ENCODE measurements around the gene ENPP5.
"Not testable (repeated sequence)": the region's sequence is repeated elsewhere in the genome, so short reads cannot be mapped to it uniquely, and the experiment has no call there.

ENPP5 gene

GRCh38 chr6:46129629-46130511 lies 40.9 kb downstream of the ENPP5 start, which contains the start of gene ENPP4:
TSS of gene ENPP4 (plus strand) at chr6:46129989. CDS start at chr6:46139584, 9,595 bp downstream.
- ChIA-PET CTCF (interaction anchor here (0.6 kb wide), 1 partner anchor 820 kb away, joined by 3 read pairs; no protein-coding TSS in a partner anchor), POLR2A (interaction anchor here (0.6 to 1.6 kb wide), 8 partner anchors 9 to 55 kb away, joined by 3 to 10 read pairs (median 4); partner anchors contain the start of gene ENPP5)
- peak; percentile 97 for DNase-seq (ENCODE audit: extremely low spot score)
- TF ChIP-seq SP1 (IDR thresholded peaks at IDR 0.05): no peak
- no peak for TF ChIP-seq PKNOX1 (IDR thresholded peaks at IDR 0.05)
- no peak for TF ChIP-seq FOXM1 (IDR thresholded peaks at IDR 0.05; ENCODE audit: borderline replicate concordance)
- TF ChIP-seq SUZ12 (IDR thresholded peaks at IDR 0.05): no peak
- TF ChIP-seq TARDBP (IDR thresholded peaks at IDR 0.05): no peak
- peak; percentile 78 for TF ChIP-seq L3MBTL2 (conservative IDR thresholded peaks at IDR 0.05)
- TF ChIP-seq ARNT (IDR thresholded peaks at IDR 0.05): no peak

GRCh38 chr6:46129291-46129628 lies 41.5 kb downstream of the ENPP5 start:
- CTCF ChIA-PET: interaction anchor here (1.2 kb wide), 1 partner anchor 39 kb away, joined by 3 read pairs; no protein-coding TSS in a partner anchor
- POLR2A ChIA-PET: interaction anchor here (0.9 to 1.6 kb wide), 7 partner anchors 10 to 56 kb away, joined by 3 to 10 read pairs (median 4); partner anchors contain the start of gene ENPP5
- TF ChIP-seq FOXA1 (IDR thresholded peaks at IDR 0.05) (no peak), PKNOX1 (IDR thresholded peaks at IDR 0.05) (no peak), BHLHE40 (IDR thresholded peaks at IDR 0.05; ENCODE audit: borderline replicate concordance) (no peak), TARDBP (IDR thresholded peaks at IDR 0.05) (no peak), ZNF384 (IDR thresholded peaks at IDR 0.05) (no peak), NFRKB (IDR thresholded peaks at IDR 0.05) (no peak)
- DNase-seq (ENCODE audit: extremely low spot score): no peak

- TF ChIP-seq HDGF (IDR thresholded peaks at IDR 0.05; ENCODE audit: borderline replicate concordance): no peak
- no peak for TF ChIP-seq ARNT (IDR thresholded peaks at IDR 0.05)
- no peak for DNase-seq (ENCODE audit: extremely low spot score)
- ChIA-PET POLR2A (interaction anchor here (1.5 kb wide), 1 partner anchor 35 kb away, joined by 3 read pairs; no protein-coding TSS in a partner anchor), CTCF (interaction anchor here (1.2 kb wide), 1 partner anchor 38 kb away, joined by 3 read pairs; no protein-coding TSS in a partner anchor)
Observed at GRCh38 chr6:46128476-46128875, 42.3 kb downstream of the ENPP5 start.

- POLR2A ChIA-PET; CTCF ChIA-PET; DNase-seq (ENCODE audit: extremely low spot score): not testable (repeated sequence)
Observed at GRCh38 chr6:46119679-46120078, 51.1 kb downstream of the ENPP5 start.

GRCh38 chr6:46118836-46119235 lies 51.9 kb downstream of the ENPP5 start:
- no peak for DNase-seq (ENCODE audit: extremely low spot score)
- CTCF ChIA-PET: no interaction called here
- no peak for TF ChIP-seq L3MBTL2 (conservative IDR thresholded peaks at IDR 0.05)
- no peak for TF ChIP-seq TARDBP (IDR thresholded peaks at IDR 0.05)
- POLR2A ChIA-PET: no interaction called here

- ChIA-PET CTCF (no interaction called here), POLR2A (no interaction called here)
- no peak for TF ChIP-seq FOXA1 (IDR thresholded peaks at IDR 0.05)
- TF ChIP-seq NFRKB (IDR thresholded peaks at IDR 0.05): no peak
- no peak for TF ChIP-seq TARDBP (IDR thresholded peaks at IDR 0.05)
- no peak for TF ChIP-seq ZNF384 (IDR thresholded peaks at IDR 0.05)
- no peak for TF ChIP-seq FOXM1 (IDR thresholded peaks at IDR 0.05; ENCODE audit: borderline replicate concordance)
- no peak for TF ChIP-seq PKNOX1 (IDR thresholded peaks at IDR 0.05)
- no peak for TF ChIP-seq LEF1 (IDR thresholded peaks at IDR 0.05; ENCODE audit: borderline replicate concordance)
- no peak for TF ChIP-seq SP1 (IDR thresholded peaks at IDR 0.05)
- TF ChIP-seq CTBP1 (IDR thresholded peaks at IDR 0.05; ENCODE audit: borderline replicate concordance): no peak
- no peak for TF ChIP-seq ELF4 (IDR thresholded peaks at IDR 0.05)
- TF ChIP-seq FOXK2 (IDR thresholded peaks at IDR 0.05): no peak
- TF ChIP-seq HDGF (IDR thresholded peaks at IDR 0.05; ENCODE audit: borderline replicate concordance): no peak
- no peak for TF ChIP-seq SUZ12 (IDR thresholded peaks at IDR 0.05)
- TF ChIP-seq ARNT (IDR thresholded peaks at IDR 0.05): no peak
- no peak for DNase-seq (ENCODE audit: extremely low spot score)
Observed at GRCh38 chr6:46118157-46118556, 52.6 kb downstream of the ENPP5 start.

- TF ChIP-seq HDGF (IDR thresholded peaks at IDR 0.05; ENCODE audit: borderline replicate concordance) (no peak), FOXA1 (IDR thresholded peaks at IDR 0.05) (no peak), LEF1 (IDR thresholded peaks at IDR 0.05; ENCODE audit: borderline replicate concordance) (no peak), SUZ12 (IDR thresholded peaks at IDR 0.05) (no peak), CTBP1 (IDR thresholded peaks at IDR 0.05; ENCODE audit: borderline replicate concordance) (no peak), NFRKB (IDR thresholded peaks at IDR 0.05) (no peak), BHLHE40 (IDR thresholded peaks at IDR 0.05; ENCODE audit: borderline replicate concordance) (no peak), ARNT (IDR thresholded peaks at IDR 0.05) (no peak), FOXK2 (IDR thresholded peaks at IDR 0.05) (no peak), SP1 (IDR thresholded peaks at IDR 0.05) (no peak), TARDBP (IDR thresholded peaks at IDR 0.05) (no peak), ZNF384 (IDR thresholded peaks at IDR 0.05) (no peak), FOXM1 (IDR thresholded peaks at IDR 0.05; ENCODE audit: borderline replicate concordance) (no peak), L3MBTL2 (conservative IDR thresholded peaks at IDR 0.05) (no peak), PKNOX1 (IDR thresholded peaks at IDR 0.05) (no peak), ELF4 (IDR thresholded peaks at IDR 0.05) (no peak)
- ChIA-PET CTCF (no interaction called here), POLR2A (no interaction called here)
- no peak for DNase-seq (ENCODE audit: extremely low spot score)
Observed at GRCh38 chr6:46116289-46116688, 54.5 kb downstream of the ENPP5 start.

All from HEK293T (cell line).